Measurements from ENCODE around the gene PDE4D.

GRCh38 chr5:59041355-59041754 lies 852.2 kb downstream of the PDE4D start:
- TF ChIP-seq CTCF (conservative IDR thresholded peaks at IDR 0.05; ENCODE audit: low read length) (no peak), EZH2phosphoT487 (IDR thresholded peaks at IDR 0.05; ENCODE audit: borderline replicate concordance, low read depth, low read length) (no peak)
